SH-SY5Y (cell line): ENCODE measurements around the gene SF3B4.

Experiments
- GATA2 ChIP-seq: IDR thresholded peaks from 2 replicates; pipeline ENCODE4 v1.6.1; 2011; ENCODE audit warnings: mild to moderate bottlenecking, low read depth, low read length
- GATA3 ChIP-seq: IDR thresholded peaks from 2 replicates; pipeline ENCODE4 v1.6.1; 2011; ENCODE audit warnings: low read depth, mild to moderate bottlenecking, low read length, moderate library complexity

The SF3B4 gene

DNA sequence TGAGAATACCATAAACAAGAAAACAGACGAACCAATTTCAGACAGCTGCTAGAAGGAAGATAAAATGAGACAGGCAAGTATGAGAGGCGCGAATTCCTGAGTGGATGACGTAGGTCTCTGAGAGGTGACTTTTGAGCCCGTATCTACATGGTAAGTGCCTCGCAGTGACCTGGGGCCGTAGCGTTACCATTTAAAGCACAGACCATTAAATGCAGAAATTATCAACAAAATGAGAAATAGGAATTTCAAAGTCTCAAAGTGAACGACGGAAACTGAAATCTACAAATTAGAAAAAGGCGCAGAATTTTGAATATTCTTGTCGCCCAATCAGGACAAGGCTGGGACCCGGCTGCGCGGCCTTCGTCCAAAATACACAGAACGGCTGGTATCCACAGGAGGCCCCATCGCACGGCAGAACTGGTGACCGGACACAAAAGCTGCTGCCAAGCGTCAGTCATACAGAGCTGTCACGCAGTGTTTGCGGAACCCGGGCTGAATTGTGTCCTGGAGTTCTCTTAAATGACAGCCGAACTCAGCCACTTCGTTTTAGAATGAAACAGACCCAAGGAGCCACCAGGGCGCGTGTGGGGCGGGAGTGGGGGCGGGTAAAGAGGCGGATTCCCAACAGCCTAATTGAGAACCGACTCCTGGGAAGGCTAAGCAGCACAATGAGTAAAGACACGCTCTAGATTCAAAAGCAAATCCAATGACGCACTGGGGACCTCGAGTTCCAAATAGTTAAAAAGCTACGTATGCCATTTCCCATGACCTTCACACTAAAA lies 42.1 kb downstream of the SF3B4 start:
- no peak for TF ChIP-seq GATA3
- TF ChIP-seq GATA2: no peak

DNA sequence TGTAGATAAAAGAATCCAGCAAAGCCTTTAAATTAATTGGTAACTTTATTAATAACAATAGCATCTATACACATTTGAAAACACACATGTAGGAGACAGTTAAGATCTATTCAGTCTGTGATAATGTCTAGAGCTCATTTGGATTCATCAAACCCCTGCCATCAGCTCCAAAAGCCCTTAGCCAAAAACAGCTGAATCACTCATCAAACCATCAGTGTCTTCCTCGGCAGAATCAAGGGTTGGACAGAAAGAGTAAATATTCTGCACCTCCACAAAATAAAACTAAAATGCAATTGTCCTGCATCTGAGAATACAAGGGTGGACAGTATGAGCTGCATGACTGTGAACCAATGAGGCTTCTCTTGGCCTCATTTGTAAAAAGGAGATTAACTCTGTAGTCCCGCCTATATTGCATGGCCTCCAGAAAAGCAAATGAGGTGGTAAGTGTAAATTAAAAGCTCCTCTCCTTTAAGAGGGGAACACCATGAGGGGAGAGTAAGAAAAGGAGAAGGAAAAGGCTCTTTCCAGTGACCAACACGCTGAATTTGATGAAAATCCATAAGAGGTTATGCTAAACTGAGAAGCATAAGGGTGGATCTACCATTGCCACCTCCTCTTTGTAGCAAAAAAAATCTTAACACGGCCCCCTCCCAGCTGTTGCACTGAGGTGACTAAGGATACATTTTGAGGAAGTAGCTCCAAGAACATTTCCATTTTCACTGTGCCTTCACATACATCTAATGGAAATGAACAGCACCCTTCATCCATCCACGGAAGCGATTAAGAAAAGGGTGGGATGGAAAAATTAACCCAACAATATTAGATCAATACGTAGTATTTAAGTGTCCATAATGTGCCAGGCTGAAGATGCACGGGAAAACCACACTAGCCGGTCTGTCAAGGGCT lies 42.9 kb downstream of the SF3B4 start:
- no peak for TF ChIP-seq GATA3
- no peak for TF ChIP-seq GATA2

DNA sequence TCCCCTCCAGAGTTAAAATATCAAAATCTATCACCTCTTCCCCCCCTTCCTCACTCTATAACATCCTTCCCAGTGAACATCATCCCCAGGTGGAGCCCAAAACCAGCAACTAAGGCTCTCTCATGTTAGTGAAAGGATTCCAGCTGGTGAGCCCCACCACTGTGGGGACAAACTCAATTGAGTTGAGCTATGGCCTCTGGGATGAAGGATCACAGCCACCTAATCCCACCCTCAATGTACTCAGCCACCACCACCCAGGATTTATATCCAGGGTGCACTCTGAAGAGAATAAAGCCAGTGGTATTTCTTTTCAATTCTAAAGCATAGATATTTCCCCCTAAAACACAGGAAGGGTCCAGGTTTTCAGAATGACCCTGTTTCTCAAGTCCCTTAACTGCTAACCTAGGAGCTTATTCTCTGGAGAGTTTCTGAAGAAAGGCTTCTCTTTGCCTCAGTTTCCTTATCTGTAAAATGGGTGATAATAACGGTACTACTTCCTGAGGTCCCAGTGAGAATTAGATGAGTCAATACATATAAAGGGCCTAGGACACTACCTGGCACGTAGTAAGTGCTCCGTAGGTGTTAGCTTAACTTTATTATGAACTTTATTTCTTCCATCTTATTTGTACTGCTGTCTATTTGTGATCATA lies 43.9 kb downstream of the SF3B4 start:
- TF ChIP-seq GATA3: no peak
- TF ChIP-seq GATA2: no peak

DNA sequence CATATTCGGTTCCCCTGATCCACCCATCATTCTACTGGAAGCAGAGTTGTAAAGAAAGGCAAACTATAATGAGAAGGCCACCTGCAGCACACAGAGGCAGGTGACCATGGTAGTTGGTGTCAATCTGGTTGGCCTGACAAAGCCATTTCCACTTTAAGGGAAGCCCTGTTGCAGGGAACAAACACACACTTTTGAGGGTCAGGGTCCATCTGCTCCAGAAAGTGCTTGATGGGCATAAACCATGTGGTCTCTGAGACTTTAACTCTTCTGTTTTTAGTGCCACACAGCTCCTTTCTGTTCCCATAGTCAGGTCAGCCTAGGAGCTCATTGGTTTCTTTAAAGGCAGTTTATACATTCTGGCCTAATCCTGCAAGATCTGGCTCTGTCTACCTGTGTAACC lies 45.7 kb downstream of the SF3B4 start:
- no peak for TF ChIP-seq GATA3

DNA sequence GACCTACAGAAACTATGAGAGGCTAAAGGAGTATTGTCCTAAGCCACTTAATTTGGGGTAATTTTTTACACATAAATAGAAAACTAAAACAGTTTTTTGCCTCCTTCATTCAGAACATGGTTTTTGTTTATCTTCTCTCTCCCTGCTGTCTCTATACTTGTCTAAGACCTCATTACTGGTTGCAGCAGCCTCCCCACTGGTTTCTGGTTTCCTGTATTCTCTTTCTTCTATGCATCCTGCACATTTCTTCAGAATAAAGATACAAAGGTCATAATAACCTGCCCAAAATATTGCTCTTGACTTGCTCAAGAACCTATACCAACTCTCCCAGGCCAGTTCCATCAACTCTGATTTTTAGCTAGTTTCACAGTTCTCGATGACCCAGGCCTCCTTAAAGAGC lies 48.0 kb downstream of the SF3B4 start:
- TF ChIP-seq GATA2 (no peak), GATA3 (no peak)

DNA sequence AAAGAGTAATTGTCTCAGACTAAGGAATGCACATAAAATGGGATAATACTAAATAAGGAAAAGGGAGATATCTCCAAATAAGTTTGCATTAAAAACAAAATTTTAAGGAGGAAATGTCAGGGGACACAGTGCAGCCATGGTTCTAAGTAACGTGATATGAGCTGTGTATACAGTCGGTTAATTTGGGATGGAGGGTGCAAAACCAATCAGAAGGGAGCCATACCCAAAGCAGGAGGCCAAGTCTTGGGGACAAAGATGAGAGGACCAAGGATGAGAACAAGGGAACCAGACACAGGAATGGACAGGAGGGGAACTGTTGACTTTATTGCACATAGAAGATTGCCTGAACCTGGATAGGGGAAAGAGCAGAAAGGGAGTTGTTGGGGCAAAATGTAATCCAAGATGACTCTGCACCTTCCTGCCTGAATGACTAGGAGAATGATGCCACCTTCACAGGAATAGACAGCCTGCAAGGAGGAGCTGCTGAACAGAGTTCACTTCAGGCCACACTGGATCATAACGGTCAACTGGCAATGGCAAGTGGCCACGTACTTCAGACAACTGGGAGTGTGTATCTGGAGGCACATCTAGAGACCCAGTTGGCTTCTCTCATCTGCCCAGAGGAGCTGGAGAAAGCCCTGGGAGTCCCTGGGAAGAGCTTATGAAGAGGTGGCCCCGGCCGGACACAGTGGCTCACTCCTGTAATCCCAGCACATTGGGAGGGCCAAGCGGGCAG lies 50.2 kb downstream of the SF3B4 start:
- no peak for TF ChIP-seq GATA3
- no peak for TF ChIP-seq GATA2
